Heart left ventricle (tissue), 16 donors: Measurements from ENCODE around the gene LIG1. TPM values are rescaled to one million over a fixed set of nuclear protein-coding genes. Genes with fewer than 3 reads are reported as not detected.

Experiments
- ATAC-seq, 4 donors: fragments of 200-7000 bp; cut with Tn5 transposase; one replicate each; pipeline ENCODE4 v1.9.1; 2020 to 2022; ENCODE audit warnings: moderate library complexity in 4 of 4, mild to moderate bottlenecking in 3 of 4, moderate number of reproducible peaks in 1 of 4
- DNase-seq, 5 donors: peaks; one replicate each; pipeline ENCODE4 v3.0.0-alpha.2; 2020
- H3K27ac ChIP-seq, 12 donors: fragments of 200-600 bp; sonication (generic) in 4 of 12; one replicate each; pipeline versions ENCODE4 v1.5.0 to v1.8.0; 2016 to 2022; ENCODE audit warnings: mild to moderate bottlenecking in 2 of 12
- H3K27me3 ChIP-seq, 9 donors: fragments of 200-600 bp; sonication (generic) in 2 of 9; one replicate each; pipeline versions ENCODE4 v1.5.1 to v1.8.0; 2016 to 2022; ENCODE audit warnings: mild to moderate bottlenecking in 3 of 9
- H3K36me3 ChIP-seq, 9 donors: fragments of 200-600 bp; sonication (generic) in 2 of 9; one replicate each; pipeline versions ENCODE4 v1.5.0 to v1.8.0; 2018 to 2022; ENCODE audit warnings: mild to moderate bottlenecking in 2 of 9
- H3K4me1 ChIP-seq, 12 donors: fragments of 200-600 bp; sonication (generic) in 4 of 12; one replicate each; pipeline versions ENCODE4 v1.5.0 to v1.8.0; 2016 to 2022; ENCODE audit warnings: mild to moderate bottlenecking in 3 of 12
- H3K4me3 ChIP-seq, 12 donors: fragments of 200-600 bp; sonication (generic) in 4 of 12; one replicate each; pipeline versions ENCODE4 v1.5.0 to v1.8.0; 2017 to 2022; ENCODE audit warnings: mild to moderate bottlenecking in 9 of 12, moderate library complexity in 4 of 12
- H3K9me3 ChIP-seq, 12 donors: fragments of 200-600 bp; sonication (generic) in 4 of 12; one replicate each; pipeline versions ENCODE4 v1.5.0 to v1.8.0; 2016 to 2022; ENCODE audit warnings: mild to moderate bottlenecking in 1 of 12
- CTCF ChIP-seq, 12 donors: fragments of 200-600 bp; sonication (generic) in 4 of 12; IDR thresholded peaks; one replicate each; pipeline versions ENCODE4 v1.5.0 to v1.8.0; 2018 to 2022; ENCODE audit warnings: antibody characterized with exemption in 12 of 12, mild to moderate bottlenecking in 5 of 12
- POLR2A ChIP-seq, 2 donors: fragments of 450-650 bp; IDR thresholded peaks; one replicate each; pipeline ENCODE4 v1.6.1; 2017; ENCODE audit warnings: antibody characterized with exemption in 2 of 2, mild to moderate bottlenecking in 2 of 2, moderate library complexity in 2 of 2
- WGBS, 4 donors: extraction: QIAGEN DNeasy Blood & Tissue Kit in 2 of 4; methylation state at CpG; one replicate each; pipeline versions ENCODE4 v1.1.5 to v1.1.7; 2013 to 2018; 5-methylcytosine and 5-hydroxymethylcytosine counted together
- intact Hi-C, 10 donors: fragments of 100-400 bp; cut with DNase I; formaldehyde crosslinking; loops; one replicate each; pipeline versions ENCODE4 v1.11.1 to v1.14.2; 2022
- polyA plus RNA-seq, 2 donors: library from polyadenylated mRNA; stranded (reverse); fragments of 200-250 nt; gene quantifications; one replicate each; pipeline ENCODE4 v1.2.3, GENCODE V29; 2013
- total RNA-seq, 9 donors: library from RNA; depleted of rRNA in 2 of 9; stranded (reverse); fragments of >200 nt in 2 of 9; fragmentation: NEBNext Ultra II Directional in 3 of 9; extraction: Animal tissue kit (Norgen Biotek cat#: 25700) in 3 of 9; gene quantifications; one replicate each; pipeline versions ENCODE4 v1.1.0 to v1.2.4, GENCODE V29; 2016 to 2023
- donor health status: ischemic (EF 13 %, LVEDD 7.1; RV severe dilation, severe dysfunction).
- donor health status: healthy with polysubstance abuse.
- donor health status: DM: no; HTN: yes; CAD: no.
- donor health status: DM: no; HTN: no; CAD: no.
- donor health status: ischemic (EF 25% LVEDD 6.9; RV normal size, moderate dysfunction).
- donor health status: ischemic (EF 25% LVEDD 5.7; RV mildly dilated, moderate dysfunction).
- donor health status: healthy.
- donor health status: DM: yes; HTN: yes; CAD: no.
- donor health status: ischemic (EF 35%, LVEDD 5.7; RV mildly dilated, moderate dysfunction).
- donor health status: nonischemic (EF 11% LVEDD 7.7; RV severe dilation, severe dysfunction).
- donor health status: DM: yes; HTN: yes; CAD: no.
- donor health status: PGD.
- donor health status: ischemic (EF 29% LVEDD 5.4; RV normal size, mild dysfunction).
- donor health status: nonischemic (EF 23%, LVEDD 6.1; RV moderate dilation, normal function).

LIG1 gene
- total and polyA plus RNA-seq, 11 donors, result 2.1 to 16.5 (median 4.0) TPM

- peak overlapping the region in 1 of 12 donors; percentile 80 for H3K4me3 ChIP-seq
- peaks cover 0 to 20% (median 7%) of the 10 kb centered on the region in 12 donors for H3K4me1 ChIP-seq
- intact Hi-C loops, result no loop called here
- H3K27ac ChIP-seq, result no peak overlapping the region
- no peaks in the 10 kb centered on the region for H3K27me3 ChIP-seq
- H3K36me3 ChIP-seq, result peaks cover 0 to 17% (median 6%) of the 10 kb centered on the region in 9 donors
- 72 to 94% (median 88%) methylated on average over 5 of the region's 5 CpGs for WGBS, 4 donors
- DNase-seq (no peak), ATAC-seq (no peak)
- no peaks in the 10 kb centered on the region for H3K9me3 ChIP-seq
- no peak for TF ChIP-seq CTCF (IDR thresholded peaks at IDR 0.05)
Measured at GRCh38 chr19:48168689-48169088, 1.5 kb downstream of the LIG1 start.

GRCh38 chr19:48158210-48158790 is 11.8 kb downstream of the LIG1 start:
- H3K4me1 ChIP-seq, result no peaks in the 10 kb centered on the region
- peak in 2 of 5 donors; percentile 44 to 55 for DNase-seq
- no peaks in the 10 kb centered on the region for H3K27me3 ChIP-seq
- 57 to 66% (median 63%) methylated on average over 12 of the region's 12 CpGs for WGBS, 4 donors
- intact Hi-C loops, result no loop called here
- no peak overlapping the region for H3K27ac ChIP-seq
- TF ChIP-seq CTCF (IDR thresholded peaks at IDR 0.05) (peak in 5 of 12 donors; percentile 9 to 35 (median 14)), POLR2A (IDR thresholded peaks at IDR 0.05) (no peak)
- H3K36me3 ChIP-seq, result peaks cover 0 to 18% (median 0%) of the 10 kb centered on the region in 9 donors
- peak in 3 of 4 donors; percentile 57 to 72 (median 65) for ATAC-seq
- H3K4me3 ChIP-seq, result no peak overlapping the region
- H3K9me3 ChIP-seq, result no peaks in the 10 kb centered on the region

- peak in 2 of 4 donors; percentile 10 to 48 for ATAC-seq
- DNase-seq, result no peak
- TF ChIP-seq CTCF (IDR thresholded peaks at IDR 0.05) (no peak), POLR2A (IDR thresholded peaks at IDR 0.05) (no peak)
- Histone ChIP-seq H3K9me3 (no peaks in the 10 kb centered on the region), H3K27me3 (no peaks in the 10 kb centered on the region), H3K36me3 (peaks cover 0 to 30% (median 0%) of the 10 kb centered on the region in 9 donors), H3K27ac (no peak overlapping the region), H3K4me3 (no peak overlapping the region), H3K4me1 (no peaks in the 10 kb centered on the region)
- 45 to 68% (median 61%) methylated on average over 9 of the region's 9 CpGs for WGBS, 4 donors
- intact Hi-C loops, result no loop called here
Measured at GRCh38 chr19:48154003-48154402, 16.1 kb downstream of the LIG1 start.

- Histone ChIP-seq H3K36me3 (peaks cover 0 to 39% (median 0%) of the 10 kb centered on the region in 9 donors), H3K9me3 (no peaks in the 10 kb centered on the region), H3K4me1 (no peaks in the 10 kb centered on the region), H3K27ac (peak overlapping the region in 2 of 12 donors; percentile 28 to 40), H3K4me3 (no peak overlapping the region), H3K27me3 (no peaks in the 10 kb centered on the region)
- intact Hi-C loops, result loop anchor here in 9 of 10 donors (1.0 to 2.0 kb wide), 3 partner anchors 45 to 189 kb away; no protein-coding TSS in a partner anchor
- ATAC-seq, result peak in 3 of 4 donors; percentile 49 to 60 (median 55)
- TF ChIP-seq POLR2A (IDR thresholded peaks at IDR 0.05) (no peak), CTCF (IDR thresholded peaks at IDR 0.05) (peak; percentile 78 to 91 (median 86))
- peak in 4 of 5 donors; percentile 44 to 61 (median 46) for DNase-seq
- WGBS, 4 donors, result 20 to 37% (median 30%) methylated on average over 8 of the region's 8 CpGs
Measured at GRCh38 chr19:48152551-48152950, 17.6 kb downstream of the LIG1 start.
